ENCODE results near the gene ENKD1. TPM values are rescaled to one million over a fixed set of nuclear protein-coding genes. Genes with fewer than 3 reads are reported as not detected.

The ENKD1 gene
- total and polyA plus RNA-seq, 2 of the 4 experiments (the other 2 are of a cell fraction) = 2.9 to 6.3 TPM

DNA sequence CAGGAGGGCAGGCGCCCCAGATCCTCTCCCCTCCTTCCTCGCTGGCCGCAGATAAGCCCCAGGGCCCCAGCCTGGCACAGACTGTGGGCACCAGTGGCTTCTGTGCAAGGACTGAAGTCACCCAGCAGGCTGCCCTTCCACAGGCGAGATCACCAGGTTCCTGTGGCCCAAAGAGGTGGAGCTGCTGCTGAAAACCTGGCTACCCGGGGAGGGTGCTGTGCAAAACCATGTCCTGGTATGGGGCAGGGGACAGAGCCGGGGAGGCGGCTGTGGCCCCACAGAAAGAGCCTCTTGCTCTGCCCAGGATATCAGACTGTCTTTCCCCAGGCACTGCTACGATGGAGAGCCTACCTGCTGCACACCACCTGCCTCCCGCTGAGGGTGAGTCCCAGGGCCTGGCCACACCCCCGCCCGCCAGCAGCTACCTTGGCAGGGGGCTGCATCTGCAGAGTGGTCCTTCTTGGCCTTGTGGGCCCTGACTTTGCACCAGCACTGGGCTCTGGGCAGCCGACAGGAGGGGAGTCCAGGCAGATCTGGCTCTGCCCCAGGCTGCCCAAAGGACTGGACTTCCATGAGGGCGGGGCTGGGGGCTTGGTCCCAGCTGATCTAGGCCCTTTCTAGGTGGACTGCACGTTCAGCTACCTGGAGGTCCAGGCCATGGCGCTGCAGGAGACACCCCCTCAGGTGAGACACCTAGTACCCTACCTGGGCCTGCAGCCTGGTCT, 21.0 kb downstream of the ENKD1 start:
- H3K9me1 ChIP-seq (ENCODE audit: insufficient read depth, low read length) = no peaks in the 10 kb centered on the region
- H3K18ac ChIP-seq (ENCODE audit: low read depth, low read length) = no peak overlapping the region
- POLR2A ChIA-PET (ENCODE audit: unreplicated experiment) = no interaction called here
- DNase-seq (no peak), ATAC-seq (ENCODE audit: low read depth) (no peak)
- H2BK120ac ChIP-seq (ENCODE audit: low read depth, low read length) = no peak overlapping the region
- no peak overlapping the region for H3K23ac ChIP-seq (ENCODE audit: low read depth, low read length)
- H3K14ac ChIP-seq (replicated peaks; ENCODE audit: low read depth, low read length) = no peak overlapping the region
- no peak overlapping the region for H2AK5ac ChIP-seq (ENCODE audit: low read depth, low read length)
- in situ Hi-C loops (cut with MboI; ENCODE audit: low sequenced_read_pairs) = no loop called here
- no peaks in the 10 kb centered on the region for H3K9me3 ChIP-seq (ENCODE audit: control insufficient read depth, insufficient read depth, low read length)
- TF ChIP-seq CEBPB (IDR thresholded peaks at IDR 0.05; ENCODE audit: low read depth, low read length) (no peak), MAZ (IDR thresholded peaks at IDR 0.05; ENCODE audit: borderline replicate concordance, low read depth, low read length) (no peak), MAFK (IDR thresholded peaks at IDR 0.05; ENCODE audit: low read depth, low read length) (no peak), POLR2A (IDR thresholded peaks at IDR 0.05; ENCODE audit: low read depth, low read length) (no peak), NFE2L2 (IDR thresholded peaks at IDR 0.05; ENCODE audit: low read depth, low read length) (no peak), RFX5 (IDR thresholded peaks at IDR 0.05; ENCODE audit: low read depth, low read length) (no peak), CTCF (conservative IDR thresholded peaks at IDR 0.05; ENCODE audit: low read depth, low read length) (no peak), RAD21 (IDR thresholded peaks at IDR 0.05; ENCODE audit: low read length) (no peak), SMC3 (IDR thresholded peaks at IDR 0.05; ENCODE audit: low read depth, low read length) (no peak), MXI1 (IDR thresholded peaks at IDR 0.05; ENCODE audit: borderline replicate concordance, low read depth, low read length) (no peak), USF2 (IDR thresholded peaks at IDR 0.05; ENCODE audit: low read depth, low read length) (no peak), RCOR1 (IDR thresholded peaks at IDR 0.05; ENCODE audit: insufficient replicate concordance, low read length) (no peak), FOS (IDR thresholded peaks at IDR 0.05; ENCODE audit: low read depth, low read length) (no peak), BHLHE40 (IDR thresholded peaks at IDR 0.05; ENCODE audit: low read depth, low read length) (no peak)
- no peaks in the 10 kb centered on the region for H3K36me3 ChIP-seq (ENCODE audit: control insufficient read depth, insufficient read depth, low read length)
- H2BK20ac ChIP-seq (ENCODE audit: low read depth, low read length) = no peak overlapping the region
- no peak overlapping the region for H2AK9ac ChIP-seq (replicated peaks; ENCODE audit: low read depth, low read length, poor library complexity)
- peaks cover 5% of the 10 kb centered on the region; the same call in 1 of the 2 replicates for H3K4me1 ChIP-seq (ENCODE audit: control insufficient read depth, insufficient read depth, low read length)
- H3K4me2 ChIP-seq (ENCODE audit: low read depth, low read length) = no peak overlapping the region
- H4K5ac ChIP-seq (ENCODE audit: low read depth, low read length) = no peak overlapping the region
- H3K56ac ChIP-seq (ENCODE audit: extremely low read depth, insufficient read depth, low read length) = no peak overlapping the region
- no peak overlapping the region for H3K4me3 ChIP-seq (ENCODE audit: insufficient read depth, low read depth, low read length)
- whole genome bisulfite sequencing, 2 experiments (ENCODE audit: extremely low coverage in 2 of 2, insufficient read length in 1 of 2) = 59% methylated on average over 8 of the region's 15 CpGs; no CpG with 5 or more reads in 1 of the 2 experiments
- dilution Hi-C loops (cut with HindIII; ENCODE audit: low sequenced_read_pairs, unreplicated experiment) = no loop called here
- H3K79me1 ChIP-seq (ENCODE audit: low read depth in 1 of 2, low read length in 2 of 2) = no peaks in the 10 kb centered on the region
- H2AFZ ChIP-seq (replicated peaks; ENCODE audit: low read length, poor library complexity) = no peak overlapping the region
- CTCF ChIA-PET = interaction anchor here (0.7 to 1.7 kb wide), 4 partner anchors 11 to 124 kb away, joined by 3 to 6 read pairs (median 4); no protein-coding TSS in a partner anchor
- no peak overlapping the region for H3K9ac ChIP-seq (ENCODE audit: low read depth, low read length)
- no peak overlapping the region for H2BK5ac ChIP-seq (ENCODE audit: low read depth, low read length, poor library complexity, severe bottlenecking)
- no peak overlapping the region for H3K4ac ChIP-seq (ENCODE audit: low read depth, low read length)
- H4K8ac ChIP-seq (ENCODE audit: low read depth in 2 of 2, low read length in 2 of 2) = no peak overlapping the region
- intact Hi-C loops (cut with micrococcal nuclease) = no loop called here
- no peak overlapping the region for H4K91ac ChIP-seq (ENCODE audit: insufficient read depth, low read depth, low read length)
- no peak overlapping the region for H3K27ac ChIP-seq (ENCODE audit: insufficient read depth, low read length)
- H2BK15ac ChIP-seq (ENCODE audit: low read depth, low read length) = no peak overlapping the region
- BruUV-seq (replicated peaks) = no TSS peak
- peaks cover 5% of the 10 kb centered on the region for H4K20me1 ChIP-seq (ENCODE audit: insufficient read depth, low read length)
- H3K27me3 ChIP-seq (ENCODE audit: control insufficient read depth, insufficient read depth, low read length) = peaks cover 60% of the 10 kb centered on the region
